Myocyte (in vitro differentiated cells): Measurements from ENCODE around the gene LILRB5. TPM values are rescaled to one million over a fixed set of nuclear protein-coding genes. Genes with fewer than 3 reads are reported as not detected.
"Not testable (repeated sequence)": the region's sequence is repeated elsewhere in the genome, so short reads cannot be mapped to it uniquely, and the experiment has no call there.

Experiments used
- DNase-seq: peaks from one replicate; pipeline ENCODE4 v3.0.0-alpha.2; 2012; ENCODE audit warnings: low read depth
- total RNA-seq: library from RNA; depleted of rRNA; stranded (reverse); fragments of >200 nt; gene quantifications from 2 replicates; pipeline ENCODE4 v1.2.3, GENCODE V29; 2014

The LILRB5 gene
- total RNA-seq, 1 donor from 2014 or later = not detected

DNA sequence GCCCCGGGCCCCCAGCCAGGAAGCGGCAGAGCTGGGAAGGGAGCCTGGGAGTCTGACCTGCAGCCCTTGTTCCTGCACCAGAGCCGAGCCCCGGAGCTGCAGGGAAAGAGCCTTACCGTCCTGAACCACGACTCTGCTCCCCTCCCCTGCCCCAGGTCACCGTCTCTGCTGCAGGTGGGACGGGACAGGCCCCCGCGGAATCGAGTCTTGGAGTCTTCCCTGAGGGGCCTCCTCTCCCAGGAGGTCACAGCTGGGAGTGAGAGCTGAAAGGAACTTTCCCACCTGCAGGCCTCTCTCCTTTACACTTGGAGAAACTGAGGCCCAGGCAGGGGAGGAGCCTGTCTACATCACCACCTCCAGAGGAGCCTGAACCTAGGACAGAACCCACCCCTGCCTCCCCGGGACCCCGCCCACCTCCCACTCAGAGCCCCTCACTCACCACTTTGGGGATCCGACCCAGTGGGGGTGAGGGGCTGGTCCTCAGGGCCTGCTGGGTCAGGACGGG, 20.1 kb upstream of the LILRB5 start:
- not testable (repeated sequence) for DNase-seq

- DNase-seq = no peak
Observed at GRCh38 chr19:54275951-54276350, 18.9 kb upstream of the LILRB5 start.

DNA sequence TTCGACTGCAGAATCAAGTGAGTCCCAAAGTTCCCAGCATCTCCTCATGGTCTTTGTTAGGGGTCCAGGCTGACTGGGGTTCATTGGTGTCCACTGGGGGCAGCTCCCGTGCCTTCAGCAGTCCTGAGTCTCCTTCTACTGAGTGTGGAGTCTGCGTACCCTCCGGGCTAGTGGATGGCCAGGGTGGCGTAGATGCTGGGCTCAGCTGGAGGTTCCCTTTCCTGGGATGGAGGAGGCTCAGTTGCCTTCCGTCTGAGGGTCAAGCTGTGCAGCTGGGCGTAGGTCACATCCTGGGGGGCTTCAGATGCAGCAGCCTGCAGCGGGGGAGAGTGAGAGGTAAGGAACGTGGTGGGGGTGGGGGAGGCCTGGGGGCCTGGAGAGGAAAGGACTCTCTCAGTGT, 17.4 kb upstream of the LILRB5 start:
- DNase-seq = not testable (repeated sequence)

DNA sequence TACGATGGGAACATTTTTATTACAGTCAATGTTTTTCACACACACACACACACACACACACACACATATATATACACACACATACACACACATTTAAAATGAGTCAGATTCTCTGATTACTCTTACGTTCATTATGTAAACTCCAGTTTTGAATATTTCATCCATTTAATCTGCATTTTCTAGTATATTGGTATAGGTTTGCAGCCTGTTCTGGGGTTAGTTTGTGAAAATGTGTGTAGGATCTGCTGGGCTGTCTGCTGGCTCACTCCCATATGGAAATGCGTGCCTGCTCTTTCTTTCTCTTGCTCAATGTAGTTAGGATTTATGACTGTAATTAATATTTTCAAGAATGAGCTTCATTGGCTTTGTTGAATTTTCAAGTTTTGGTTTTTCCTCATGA, 16.7 kb upstream of the LILRB5 start:
- no peak for DNase-seq

DNA sequence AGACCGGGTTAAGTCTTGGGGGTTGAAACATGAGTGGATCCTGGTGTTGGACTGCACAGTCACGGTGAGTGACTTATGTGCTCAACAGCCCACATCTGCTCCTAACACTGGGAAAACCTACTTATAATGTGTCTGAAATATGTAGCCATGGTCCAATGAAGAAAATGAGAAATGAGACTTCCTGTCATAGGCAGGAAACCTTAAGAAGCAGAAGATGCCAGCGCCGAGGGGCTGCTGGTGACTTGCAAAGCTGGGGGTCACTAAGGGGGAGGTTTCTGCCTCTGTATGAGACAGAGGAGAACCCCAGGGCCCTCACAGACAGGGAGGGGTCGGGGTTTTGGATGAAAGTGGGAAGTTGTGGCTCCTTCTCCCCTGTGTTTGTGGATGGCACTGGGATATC, 15.1 kb upstream of the LILRB5 start:
- DNase-seq = not testable (repeated sequence)

- not testable (repeated sequence) for DNase-seq
Observed at GRCh38 chr19:54271587-54271986, 14.5 kb upstream of the LILRB5 start.

DNA sequence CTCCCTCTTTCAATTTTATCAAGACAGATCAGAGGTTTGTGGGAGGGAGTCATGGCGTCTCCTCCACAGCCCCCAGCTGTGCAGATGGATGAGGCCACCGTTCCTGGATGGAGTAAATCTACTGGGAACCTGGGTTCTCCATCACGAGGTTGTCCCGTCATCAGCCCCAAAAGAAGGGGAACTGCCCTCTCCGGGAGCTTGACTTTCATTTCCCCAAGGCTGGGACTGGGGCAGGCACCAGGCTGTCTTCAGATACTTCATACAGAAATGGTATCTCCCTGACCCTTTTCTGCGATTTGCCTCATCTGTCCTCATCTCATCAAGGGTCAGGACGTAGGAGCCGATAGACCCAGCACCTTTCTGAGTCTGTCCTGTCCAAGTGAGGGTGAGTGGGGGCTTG, 14.0 kb upstream of the LILRB5 start:
- DNase-seq = no peak

DNA sequence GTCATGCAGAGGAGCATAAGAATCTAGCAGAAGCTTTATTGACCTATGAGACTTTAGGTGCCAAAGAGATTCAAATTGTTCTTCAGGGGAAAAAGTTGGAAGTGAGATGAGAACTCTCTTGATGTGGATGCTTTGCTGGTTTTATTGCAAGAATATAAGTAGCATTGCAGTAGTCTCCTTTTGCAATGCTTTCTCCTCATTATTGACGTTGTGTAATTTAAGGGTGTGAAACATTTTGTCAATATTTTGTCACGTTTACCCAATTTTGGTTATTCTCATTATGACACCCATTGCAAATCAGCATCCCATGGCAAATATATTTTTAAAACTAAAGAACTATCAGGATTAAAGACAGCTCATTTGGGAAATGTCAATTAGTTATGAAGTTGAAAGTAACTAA, 11.9 kb upstream of the LILRB5 start:
- DNase-seq = no peak

- peak; percentile 53 for DNase-seq
Observed at GRCh38 chr19:54266133-54266532, 9.1 kb upstream of the LILRB5 start.

DNA sequence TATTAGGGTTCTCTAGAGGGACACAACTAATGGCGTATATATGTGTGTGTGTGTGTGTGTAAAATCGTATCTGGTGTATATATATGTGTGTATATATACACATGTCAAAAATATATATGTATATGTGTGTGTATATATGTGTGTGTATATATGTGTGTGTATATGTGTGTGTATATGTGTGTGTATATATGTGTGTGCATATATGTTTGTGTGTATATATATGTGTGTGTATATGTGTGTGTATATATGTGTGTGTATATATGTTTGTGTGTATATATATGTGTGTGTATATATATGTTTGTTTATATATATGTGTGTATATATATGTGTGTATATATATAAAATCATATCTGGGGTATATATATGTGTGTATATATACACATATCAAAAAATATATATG, 5.4 kb upstream of the LILRB5 start:
- DNase-seq = no peak

DNA sequence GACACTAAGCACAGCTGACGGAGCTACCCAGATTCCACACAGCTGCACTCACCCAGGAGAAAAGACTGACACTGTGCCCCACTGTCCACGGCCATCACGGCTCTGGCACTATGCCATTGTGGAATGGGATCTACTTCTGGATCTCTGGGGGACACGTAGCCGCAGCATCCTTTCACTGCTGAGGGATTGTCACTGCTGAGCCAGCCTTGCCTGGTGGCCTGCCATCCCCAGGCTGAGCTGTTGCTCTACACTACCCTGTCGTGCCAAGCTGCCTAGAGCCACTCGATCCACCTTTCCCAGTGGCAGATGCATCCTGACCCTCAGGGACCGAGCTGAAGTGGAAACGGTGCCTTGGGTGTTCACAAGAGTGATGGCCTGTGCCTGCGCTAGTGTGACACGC, 5.0 kb upstream of the LILRB5 start:
- DNase-seq = peak; percentile 9

GRCh38 chr19:54256250-54257115, 590 bp downstream of the LILRB5 start:
- no peak for DNase-seq

DNA sequence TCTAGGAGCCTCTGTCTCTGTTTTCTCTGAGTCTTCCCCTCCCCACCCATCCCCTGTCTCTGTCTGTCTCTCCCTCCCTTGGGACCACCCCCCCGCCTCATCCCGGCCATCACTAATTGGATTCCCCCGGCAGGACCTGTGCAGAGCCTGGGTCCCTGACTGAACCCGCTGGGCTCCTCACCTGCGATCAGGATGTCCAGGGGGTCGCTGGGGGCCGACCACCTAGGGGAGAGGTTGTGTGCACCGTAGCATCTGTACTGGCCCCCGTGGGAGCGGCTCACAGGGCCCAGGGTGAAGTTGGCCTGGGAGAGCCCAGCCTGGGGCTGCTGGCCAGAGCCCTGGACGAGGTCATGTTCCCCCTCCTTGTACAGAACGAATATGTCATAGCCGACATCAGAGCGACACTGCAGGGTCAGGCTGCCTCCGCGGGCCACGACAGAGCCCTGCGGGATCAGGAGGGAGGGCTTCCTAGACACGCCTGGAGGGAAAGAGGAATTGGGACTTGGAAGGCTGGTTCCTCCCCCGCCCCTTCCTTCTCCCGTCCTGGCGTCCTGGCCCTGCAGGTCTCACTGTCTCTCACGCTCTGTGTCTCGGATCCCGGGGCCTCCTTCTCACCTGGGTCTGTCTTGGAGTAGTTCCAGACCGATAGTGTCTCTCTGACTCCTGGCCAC, 1.8 kb downstream of the LILRB5 start:
- DNase-seq = no peak

DNA sequence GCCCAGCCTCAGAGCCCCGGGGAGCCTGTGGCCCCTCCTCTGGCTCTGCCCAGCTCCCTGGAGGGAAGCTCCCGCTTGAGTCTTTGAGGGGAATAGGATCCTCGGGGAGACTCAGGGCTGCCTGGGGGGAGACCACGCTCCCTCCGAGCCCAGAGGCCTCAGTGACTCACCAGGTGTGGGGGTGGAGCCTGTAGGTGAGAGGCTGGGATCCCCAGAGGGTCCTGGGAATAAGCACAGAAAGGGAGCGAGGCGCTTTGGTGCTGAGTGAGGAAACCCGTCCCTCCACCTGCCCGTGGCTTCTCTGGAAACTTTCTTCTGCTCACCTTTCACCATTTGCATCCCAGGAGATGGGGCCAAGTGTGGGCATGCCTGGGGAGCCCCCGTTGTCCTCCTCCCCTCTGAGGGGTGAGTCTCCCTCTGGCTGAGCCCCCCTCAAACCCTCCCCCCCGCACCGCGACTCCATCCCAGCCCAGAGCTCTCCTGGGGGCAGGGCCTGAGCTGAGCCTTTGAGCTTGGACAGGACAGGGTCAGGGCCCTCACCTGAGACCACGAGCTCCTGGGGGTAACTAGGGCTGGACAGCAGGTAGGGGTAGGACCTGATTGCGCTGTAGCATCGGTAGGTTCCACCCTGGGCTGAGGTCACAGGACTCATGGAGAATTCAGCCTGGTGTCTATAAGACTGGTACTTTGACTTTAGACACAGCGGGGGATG, 2.7 kb downstream of the LILRB5 start:
- no peak for DNase-seq

- no peak for DNase-seq
Observed at GRCh38 chr19:54253331-54254194, 3.5 kb downstream of the LILRB5 start.

DNA sequence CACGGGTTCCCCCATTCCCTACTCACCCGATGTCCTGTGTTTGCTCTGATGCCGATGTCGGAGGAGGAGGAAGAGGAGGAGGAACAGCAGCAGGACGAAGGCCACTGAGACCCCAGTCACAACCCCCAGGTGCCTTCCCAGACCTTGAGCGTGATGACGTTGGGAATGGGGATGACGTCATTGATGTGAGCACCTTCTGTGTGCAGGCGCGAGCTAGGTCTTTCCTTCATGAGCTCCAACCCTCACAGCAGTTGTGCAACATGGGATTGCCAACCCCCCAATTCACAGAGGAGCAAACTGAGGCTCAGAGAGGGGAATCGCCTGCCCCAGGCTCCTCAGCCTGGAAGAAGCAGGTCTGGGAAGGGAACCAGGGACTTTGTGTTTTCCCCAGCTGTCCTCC, 4.2 kb downstream of the LILRB5 start:
- DNase-seq = no peak

- DNase-seq = no peak
Observed at GRCh38 chr19:54252243-54252642, 4.8 kb downstream of the LILRB5 start.

GRCh38 chr19:54248016-54248601, 9.0 kb downstream of the LILRB5 start:
- DNase-seq = no peak

- DNase-seq = no peak
Observed at GRCh38 chr19:54247106-54247930, 9.8 kb downstream of the LILRB5 start.

DNA sequence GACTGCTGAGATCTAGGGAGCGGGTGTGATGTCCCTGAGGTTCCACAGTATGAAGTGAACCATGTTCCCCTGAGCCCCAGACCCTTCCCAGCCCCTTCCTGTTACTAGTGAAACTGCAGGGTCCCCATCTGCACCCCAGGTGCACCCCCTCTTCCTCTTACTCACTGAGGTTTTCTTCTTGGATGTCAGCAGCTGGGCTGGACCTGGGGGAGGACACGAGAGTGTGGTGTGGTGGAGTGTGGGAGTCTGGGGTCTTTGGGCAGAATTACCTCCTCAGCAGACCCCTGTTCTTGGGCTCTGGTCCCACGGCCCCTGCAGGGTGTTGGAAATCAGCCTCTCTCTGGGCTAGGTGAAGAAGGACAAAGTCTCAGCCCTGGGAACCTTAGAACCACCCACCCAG, 11.1 kb downstream of the LILRB5 start:
- DNase-seq = no peak
